Type B pancreatic cell (in vitro differentiated cells): ENCODE results near the gene ACSM6. TPM values are rescaled to one million over a fixed set of nuclear protein-coding genes. Genes with fewer than 3 reads are reported as not detected.

Source experiments
- DNase-seq: peaks from one replicate; pipeline ENCODE4 v3.0.0; 2021; ENCODE audit warnings: mixed read lengths; ENCODE audit not compliant: unreplicated experiment; ENCODE audit errors: extremely low spot score
- H3K27ac Mint-ChIP-seq: 2 replicates; pipeline ENCODE4 v1.8.0; 2021; ENCODE audit warnings: mild to moderate bottlenecking, mixed read lengths
- H3K27me3 Mint-ChIP-seq: 2 replicates; pipeline ENCODE4 v1.8.0; 2021; ENCODE audit warnings: mixed read lengths
- H3K36me3 Mint-ChIP-seq: 2 replicates; pipeline ENCODE4 v1.8.0; 2021; ENCODE audit warnings: mixed read lengths
- H3K4me1 Mint-ChIP-seq: one replicate; pipeline ENCODE4 v1.8.0; 2021; ENCODE audit warnings: mixed read lengths; ENCODE audit not compliant: unreplicated experiment
- H3K4me3 Mint-ChIP-seq: 2 replicates; pipeline ENCODE4 v1.8.0; 2021; ENCODE audit warnings: mild to moderate bottlenecking, mixed read lengths
- H3K9me3 Mint-ChIP-seq: 2 replicates; pipeline ENCODE4 v1.8.0; 2021; ENCODE audit warnings: mixed read lengths
- CTCF ChIP-seq: fragments of 200-600 bp; sonication (generic); conservative IDR thresholded peaks from 2 replicates; pipeline ENCODE4 v1.5.0; 2021; ENCODE audit warnings: antibody characterized with exemption, mild to moderate bottlenecking
- total RNA-seq: library from RNA; stranded (reverse); gene quantifications from 2 replicates; pipeline ENCODE4 v1.2.1, GENCODE V29; 2021; ENCODE audit warnings: low replicate concordance

ACSM6 gene
- total RNA-seq, 1 donor from 2014 or later: not detected

- no peak for DNase-seq
- no peak overlapping the region for H3K4me3 Mint-ChIP-seq
- no peak for TF ChIP-seq CTCF
- peaks cover 19% of the 10 kb centered on the region for H3K36me3 Mint-ChIP-seq
- H3K4me1 Mint-ChIP-seq: no peaks in the 10 kb centered on the region
- H3K27me3 Mint-ChIP-seq: no peaks in the 10 kb centered on the region
- no peak overlapping the region for H3K27ac Mint-ChIP-seq
- H3K9me3 Mint-ChIP-seq: no peaks in the 10 kb centered on the region
Observed at GRCh38 chr10:95240811-95241210, 46.8 kb downstream of the ACSM6 start.

GRCh38 chr10:95241533-95241932, 47.5 kb downstream of the ACSM6 start:
- H3K27me3 Mint-ChIP-seq: no peaks in the 10 kb centered on the region
- no peak overlapping the region for H3K27ac Mint-ChIP-seq
- no peak overlapping the region for H3K4me3 Mint-ChIP-seq
- H3K36me3 Mint-ChIP-seq: peaks cover 14% of the 10 kb centered on the region
- no peaks in the 10 kb centered on the region for H3K9me3 Mint-ChIP-seq
- H3K4me1 Mint-ChIP-seq: peaks cover 3% of the 10 kb centered on the region
- no peak for TF ChIP-seq CTCF
- no peak for DNase-seq

- Mint-ChIP-seq H3K36me3 (peaks cover 17% of the 10 kb centered on the region), H3K4me3 (no peak overlapping the region), H3K27ac (no peak overlapping the region), H3K27me3 (no peaks in the 10 kb centered on the region), H3K4me1 (peaks cover 16% of the 10 kb centered on the region), H3K9me3 (no peaks in the 10 kb centered on the region)
- DNase-seq: no peak
- peak; percentile 78 for TF ChIP-seq CTCF
Observed at GRCh38 chr10:95242581-95243317, 48.7 kb downstream of the ACSM6 start.

- H3K36me3 Mint-ChIP-seq: peaks cover 17% of the 10 kb centered on the region
- no peak overlapping the region for H3K27ac Mint-ChIP-seq
- peaks cover 21% of the 10 kb centered on the region for H3K4me1 Mint-ChIP-seq
- no peak overlapping the region for H3K4me3 Mint-ChIP-seq
- no peaks in the 10 kb centered on the region for H3K9me3 Mint-ChIP-seq
- DNase-seq: no peak
- peak; percentile 7 for TF ChIP-seq CTCF
- no peaks in the 10 kb centered on the region for H3K27me3 Mint-ChIP-seq
Observed at GRCh38 chr10:95243318-95243617, 49.2 kb downstream of the ACSM6 start.

GRCh38 chr10:95244152-95244551, 50.1 kb downstream of the ACSM6 start:
- DNase-seq: no peak
- Mint-ChIP-seq H3K4me3 (no peak overlapping the region), H3K36me3 (peaks cover 12% of the 10 kb centered on the region), H3K27me3 (no peaks in the 10 kb centered on the region), H3K4me1 (peaks cover 21% of the 10 kb centered on the region), H3K9me3 (no peaks in the 10 kb centered on the region), H3K27ac (no peak overlapping the region)
- TF ChIP-seq CTCF: no peak
